Measurements from ENCODE around the gene MBD5. TPM values are rescaled to one million over a fixed set of nuclear protein-coding genes. Genes with fewer than 3 reads are reported as not detected.

Gene MBD5
- total and polyA plus RNA-seq, 2 donors (not counting 1 experiment from before 2014, with no cell fraction given), result 10.9 to 69.7 TPM

DNA sequence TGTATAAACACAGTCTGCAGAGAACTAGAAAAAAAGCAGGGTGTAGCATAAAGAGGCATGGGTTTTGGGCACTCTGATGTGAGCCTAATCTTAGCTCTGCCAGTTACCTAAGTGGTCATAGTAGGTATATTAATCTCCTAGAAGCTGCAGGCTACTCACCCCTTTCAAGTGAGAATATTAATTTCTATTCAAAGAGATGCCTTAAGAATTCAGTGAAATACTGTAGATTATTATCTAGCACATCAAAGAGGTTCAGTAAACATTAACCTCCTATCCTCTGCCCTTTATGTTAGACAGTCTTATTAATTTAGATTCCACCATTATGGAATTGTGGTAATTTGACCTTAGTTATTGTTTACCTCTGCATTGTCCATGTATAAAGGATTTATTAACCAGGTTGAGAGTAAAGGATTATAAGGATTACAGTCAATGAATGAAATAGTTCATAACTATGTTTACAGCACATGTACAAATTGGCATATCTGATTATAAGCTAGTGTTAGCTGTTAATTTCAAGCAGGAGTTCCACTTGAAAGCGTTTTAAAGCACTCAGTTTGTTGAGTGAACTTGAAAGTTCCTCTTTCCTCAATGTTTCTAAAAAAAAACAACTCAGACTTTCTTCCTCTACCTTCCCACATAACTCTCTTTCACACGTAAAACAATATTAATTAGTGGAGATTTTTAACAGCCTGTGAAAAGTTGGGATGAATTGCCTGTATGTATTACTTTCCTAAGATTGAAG is 473.1 kb downstream of the MBD5 start:
- H3K4me2 ChIP-seq (replicated peaks; ENCODE audit: low read depth, low read length, poor library complexity, severe bottlenecking), result peak overlapping the region; percentile 52
- POLR2A ChIA-PET, result interaction anchor here (1.0 kb wide), 1 partner anchor 15 kb away, joined by 3 read pairs; no protein-coding TSS in a partner anchor
- intact Hi-C loops (cut with micrococcal nuclease), result no loop called here
- TF ChIP-seq, protein P1, sequence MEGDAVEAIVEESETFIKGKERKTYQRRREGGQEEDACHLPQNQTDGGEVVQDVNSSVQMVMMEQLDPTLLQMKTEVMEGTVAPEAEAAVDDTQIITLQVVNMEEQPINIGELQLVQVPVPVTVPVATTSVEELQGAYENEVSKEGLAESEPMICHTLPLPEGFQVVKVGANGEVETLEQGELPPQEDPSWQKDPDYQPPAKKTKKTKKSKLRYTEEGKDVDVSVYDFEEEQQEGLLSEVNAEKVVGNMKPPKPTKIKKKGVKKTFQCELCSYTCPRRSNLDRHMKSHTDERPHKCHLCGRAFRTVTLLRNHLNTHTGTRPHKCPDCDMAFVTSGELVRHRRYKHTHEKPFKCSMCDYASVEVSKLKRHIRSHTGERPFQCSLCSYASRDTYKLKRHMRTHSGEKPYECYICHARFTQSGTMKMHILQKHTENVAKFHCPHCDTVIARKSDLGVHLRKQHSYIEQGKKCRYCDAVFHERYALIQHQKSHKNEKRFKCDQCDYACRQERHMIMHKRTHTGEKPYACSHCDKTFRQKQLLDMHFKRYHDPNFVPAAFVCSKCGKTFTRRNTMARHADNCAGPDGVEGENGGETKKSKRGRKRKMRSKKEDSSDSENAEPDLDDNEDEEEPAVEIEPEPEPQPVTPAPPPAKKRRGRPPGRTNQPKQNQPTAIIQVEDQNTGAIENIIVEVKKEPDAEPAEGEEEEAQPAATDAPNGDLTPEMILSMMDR (IDR thresholded peaks at IDR 0.05), result no peak
- no peak for TF ChIP-seq EZH2 (IDR thresholded peaks at IDR 0.05; ENCODE audit: borderline replicate concordance, insufficient read depth, low read depth, low read length, poor library complexity, severe bottlenecking)
- no peaks in the 10 kb centered on the region for H3K27me3 ChIP-seq (replicated peaks in 1 of 4; ENCODE audit: control extremely low read depth in 1 of 4, control insufficient read depth in 3 of 4, insufficient read depth in 4 of 4, low read length in 3 of 4)
- H4K20me1 ChIP-seq (ENCODE audit: control insufficient read depth, insufficient read depth, low read length, poor library complexity, severe bottlenecking), result no peaks in the 10 kb centered on the region
- Mint-ChIP-seq H3K4me1 (peaks cover 40% of the 10 kb centered on the region), H3K9me3 (ENCODE audit: insufficient read depth) (no peaks in the 10 kb centered on the region), H3K27me3 (no peaks in the 10 kb centered on the region), H3K4me3 (peak overlapping the region; percentile 80), H3K27ac (peak overlapping the region; percentile 89)
- peak overlapping the region; percentile 64 to 69 for H3K27ac ChIP-seq (ENCODE audit: low read length in 2 of 2)
- CTCF ChIA-PET, result interaction anchor here (1.7 to 2.8 kb wide), 3 partner anchors 12 to 504 kb away, joined by 6 to 20 read pairs (median 11); no protein-coding TSS in a partner anchor
- H3K9ac ChIP-seq (ENCODE audit: low read length), result peak overlapping the region; percentile 23
- peaks cover 29 to 40% of the 10 kb centered on the region in 2 donors for H3K4me1 ChIP-seq (ENCODE audit: control insufficient read depth in 2 of 2, insufficient read depth in 2 of 2, low read length in 2 of 2)
- H3K9me3 ChIP-seq (ENCODE audit: control extremely low read depth in 1 of 3, control insufficient read depth in 2 of 3, insufficient read depth in 1 of 3, low read length in 2 of 3), result no peaks in the 10 kb centered on the region
- no CpG with 5 or more reads among the region's 2 CpGs for WGBS (ENCODE audit: insufficient coverage)
- no peaks in the 10 kb centered on the region for H3K79me2 ChIP-seq (ENCODE audit: control insufficient read depth, insufficient read depth, low read length)
- no peaks in the 10 kb centered on the region for H3K36me3 ChIP-seq (replicated peaks in 1 of 2; ENCODE audit: control extremely low read depth in 1 of 2, control insufficient read depth in 1 of 2, extremely low read depth in 1 of 2, insufficient read depth in 2 of 2, low read length in 1 of 2)
- H3K4me3 ChIP-seq (ENCODE audit: control extremely low read depth in 1 of 5, extremely low read depth in 1 of 5, insufficient read depth in 1 of 5, low read depth in 2 of 5, low read length in 4 of 5), result peak overlapping the region in 2 of 5 experiments; percentile 18 to 27
- peak overlapping the region; percentile 36 for H2AFZ ChIP-seq (ENCODE audit: insufficient read depth, low read depth, low read length, poor library complexity, severe bottlenecking)
- DNase-seq (peak; percentile 33), ATAC-seq (ENCODE audit: low read depth) (no peak)

DNA sequence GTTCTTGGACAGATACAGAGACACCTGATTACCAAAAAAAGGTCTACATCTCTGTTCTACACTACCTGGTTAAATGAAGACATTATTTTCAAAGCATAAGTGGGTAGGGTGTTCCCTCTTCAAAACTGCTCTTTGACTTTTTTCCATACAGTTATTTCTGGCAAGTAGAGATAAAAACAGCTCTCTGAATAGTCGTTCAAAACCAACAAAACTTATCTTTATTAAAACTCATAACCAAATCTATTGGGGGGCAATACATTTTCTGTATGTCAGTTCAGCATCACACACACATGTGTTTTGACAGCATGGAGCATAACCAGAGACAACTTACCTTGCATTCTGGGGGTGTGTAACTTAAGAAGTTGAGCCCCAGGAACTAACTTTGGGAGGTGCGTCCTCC is 474.7 kb downstream of the MBD5 start:
- Histone ChIP-seq H3K4me3 (ENCODE audit: control extremely low read depth in 1 of 5, extremely low read depth in 1 of 5, insufficient read depth in 1 of 5, low read depth in 2 of 5, low read length in 4 of 5) (no peak overlapping the region), H3K36me3 (replicated peaks in 1 of 2; ENCODE audit: control extremely low read depth in 1 of 2, control insufficient read depth in 1 of 2, extremely low read depth in 1 of 2, insufficient read depth in 2 of 2, low read length in 1 of 2) (no peaks in the 10 kb centered on the region), H3K4me1 (ENCODE audit: control insufficient read depth in 2 of 2, insufficient read depth in 2 of 2, low read length in 2 of 2) (peaks cover 29 to 40% of the 10 kb centered on the region in 2 donors), H2AFZ (ENCODE audit: insufficient read depth, low read depth, low read length, poor library complexity, severe bottlenecking) (peak overlapping the region; percentile 57), H3K9me3 (ENCODE audit: control extremely low read depth in 1 of 3, control insufficient read depth in 2 of 3, insufficient read depth in 1 of 3, low read length in 2 of 3) (no peaks in the 10 kb centered on the region), H3K27ac (ENCODE audit: low read length in 2 of 2) (peak overlapping the region in 1 of 2 donors; percentile 60), H3K4me2 (replicated peaks; ENCODE audit: low read depth, low read length, poor library complexity, severe bottlenecking) (no peak overlapping the region), H3K9ac (ENCODE audit: low read length) (no peak overlapping the region), H3K27me3 (replicated peaks in 1 of 4; ENCODE audit: control extremely low read depth in 1 of 4, control insufficient read depth in 3 of 4, insufficient read depth in 4 of 4, low read length in 3 of 4) (no peaks in the 10 kb centered on the region), H3K79me2 (ENCODE audit: control insufficient read depth, insufficient read depth, low read length) (no peaks in the 10 kb centered on the region), H4K20me1 (ENCODE audit: control insufficient read depth, insufficient read depth, low read length, poor library complexity, severe bottlenecking) (no peaks in the 10 kb centered on the region)
- no peaks in the 10 kb centered on the region for H3K9me3 Mint-ChIP-seq (ENCODE audit: insufficient read depth)
- ChIA-PET CTCF (interaction anchor here (1.0 to 2.8 kb wide), 3 partner anchors 10 to 506 kb away, joined by 3 to 11 read pairs (median 10); no protein-coding TSS in a partner anchor), POLR2A (no interaction called here)
- ATAC-seq (ENCODE audit: low read depth), result no peak
- H3K4me3 Mint-ChIP-seq, result no peak overlapping the region
- no peak for TF ChIP-seq EZH2 (IDR thresholded peaks at IDR 0.05; ENCODE audit: borderline replicate concordance, insufficient read depth, low read depth, low read length, poor library complexity, severe bottlenecking)
- TF ChIP-seq, protein P1 (IDR thresholded peaks at IDR 0.05), result no peak
- H3K27me3 Mint-ChIP-seq, result no peaks in the 10 kb centered on the region
- H3K27ac Mint-ChIP-seq, result peak overlapping the region; percentile 46
- no CpG with 5 or more reads among the region's 2 CpGs for WGBS (ENCODE audit: insufficient coverage)
- DNase-seq, result no peak
- H3K4me1 Mint-ChIP-seq, result peaks cover 40% of the 10 kb centered on the region
- intact Hi-C loops (cut with micrococcal nuclease), result no loop called here
